Vagina (tissue), 2 donors: ENCODE data around the gene TIMM44.

ENCODE experiments used
- CTCF ChIP-seq, 3 experiments: fragments of 450-650 bp in 2 of 3; fragments of 200-600 bp in 1 of 3; sonication (generic) in 1 of 3; IDR thresholded peaks; one replicate each; pipeline ENCODE4 v1.5.1; 2017 to 2019; ENCODE audit warnings: antibody characterized with exemption in 3 of 3, mild to moderate bottlenecking in 2 of 3, moderate library complexity in 2 of 3
- POLR2A ChIP-seq, 2 donors: fragments of 450-650 bp; IDR thresholded peaks; one replicate each; pipeline ENCODE4 v1.6.1; 2017; ENCODE audit warnings: antibody characterized with exemption in 2 of 2, mild to moderate bottlenecking in 2 of 2, moderate library complexity in 2 of 2
- POLR2AphosphoS5 ChIP-seq, 2 donors: sonication (generic); formaldehyde crosslinking; IDR thresholded peaks; one replicate each; pipeline ENCODE4 v1.9.0; 2017; ENCODE audit warnings: antibody characterized with exemption in 2 of 2, mild to moderate bottlenecking in 2 of 2, low read depth in 1 of 2; ENCODE audit not compliant: insufficient read depth in 1 of 2

- TF ChIP-seq CTCF (IDR thresholded peaks at IDR 0.05): no peak
- no peak for TF ChIP-seq POLR2A (IDR thresholded peaks at IDR 0.05)
- TF ChIP-seq POLR2AphosphoS5 (IDR thresholded peaks at IDR 0.05; ENCODE audit: insufficient read depth in 1 of 2, low read depth in 1 of 2): no peak
Observed at GRCh38 chr19:7940841-7941240, 2.6 kb downstream of the TIMM44 start.
